ENCODE results near the gene GALNTL6.

Gene GALNTL6

GRCh38 chr4:172243551-172243950 lies 430.3 kb downstream of the GALNTL6 start:
- DNase-seq: no peak

- DNase-seq: no peak
These were observed 432.3 kb downstream of the GALNTL6 start for GRCh38 chr4:172245516-172245915.

GRCh38 chr4:172253409-172253808 lies 440.2 kb downstream of the GALNTL6 start:
- no peak for DNase-seq

- DNase-seq: no peak
These were observed 443.6 kb downstream of the GALNTL6 start for GRCh38 chr4:172256820-172257219.

GRCh38 chr4:172270397-172270796 lies 457.2 kb downstream of the GALNTL6 start:
- DNase-seq: no peak

GRCh38 chr4:172287117-172287516 lies 473.9 kb downstream of the GALNTL6 start:
- DNase-seq: no peak

GRCh38 chr4:172305698-172306097 lies 492.5 kb downstream of the GALNTL6 start:
- DNase-seq: no peak

- DNase-seq: no peak
These were observed 494.9 kb downstream of the GALNTL6 start for GRCh38 chr4:172308078-172308477.

GRCh38 chr4:172311682-172312081 lies 498.5 kb downstream of the GALNTL6 start:
- DNase-seq: no peak

- no peak for DNase-seq
These were observed 510.1 kb downstream of the GALNTL6 start for GRCh38 chr4:172323288-172323687.

GRCh38 chr4:172344308-172344938 lies 531.2 kb downstream of the GALNTL6 start:
- DNase-seq: no peak

- no peak for DNase-seq
These were observed 535.2 kb downstream of the GALNTL6 start for GRCh38 chr4:172348426-172348825.

GRCh38 chr4:172352356-172352755 lies 539.2 kb downstream of the GALNTL6 start:
- DNase-seq: no peak

- no peak for DNase-seq
These were observed 542.8 kb downstream of the GALNTL6 start for GRCh38 chr4:172356016-172356415.

GRCh38 chr4:172357006-172357540 lies 543.9 kb downstream of the GALNTL6 start:
- no peak for DNase-seq

GRCh38 chr4:172362569-172362968 lies 549.4 kb downstream of the GALNTL6 start:
- DNase-seq: no peak

- no peak for DNase-seq
These were observed 556.3 kb downstream of the GALNTL6 start for GRCh38 chr4:172369471-172369959.

- no peak for DNase-seq
These were observed 564.4 kb downstream of the GALNTL6 start for GRCh38 chr4:172377486-172378140.

GRCh38 chr4:172379834-172380233 lies 566.6 kb downstream of the GALNTL6 start:
- no peak for DNase-seq

- no peak for DNase-seq
These were observed 577.1 kb downstream of the GALNTL6 start for GRCh38 chr4:172390331-172390730.

GRCh38 chr4:172392741-172393140 lies 579.5 kb downstream of the GALNTL6 start:
- no peak for DNase-seq

- DNase-seq: no peak
These were observed 580.0 kb downstream of the GALNTL6 start for GRCh38 chr4:172393220-172393619.

- DNase-seq: no peak
These were observed 591.5 kb downstream of the GALNTL6 start for GRCh38 chr4:172404676-172405075.

- no peak for DNase-seq
These were observed 597.2 kb downstream of the GALNTL6 start for GRCh38 chr4:172410363-172410762.

All from CD4-positive, alpha-beta T cell treated with Interleukin-6 for 4 hours (primary cell).